HG02970 (cell line): ENCODE results near the gene GTPBP3.

ENCODE experiments used
- ATAC-seq: cut with Tn5 transposase; IDR thresholded peaks from one replicate; pipeline ENCODE4 v1.9.1; 2021; ENCODE audit warnings: mild to moderate bottlenecking, moderate library complexity, moderate number of reproducible peaks; ENCODE audit not compliant: unreplicated experiment, low FRiP score

GTPBP3 gene

DNA sequence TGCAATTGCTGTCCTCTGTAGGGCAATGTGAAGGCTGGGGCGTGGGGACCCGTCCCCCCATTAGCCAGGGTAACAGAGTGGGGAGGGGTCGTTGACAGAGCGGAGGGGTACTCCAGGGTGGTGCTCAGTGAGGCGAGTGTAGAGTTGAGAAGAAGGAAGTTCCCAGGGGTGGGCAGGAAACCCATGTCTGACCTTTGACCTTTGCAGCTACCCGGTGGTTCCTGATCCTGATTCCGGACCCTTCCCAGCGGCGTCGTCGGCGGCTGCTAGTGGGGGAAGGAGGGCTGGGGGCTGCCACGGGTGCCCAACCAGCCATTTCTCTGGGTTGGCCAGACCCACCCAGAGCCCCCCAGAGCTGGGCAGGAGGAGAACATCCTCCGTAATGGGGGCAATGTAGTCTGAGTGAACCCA lies 41.9 kb downstream of the GTPBP3 start:
- no peak for ATAC-seq

DNA sequence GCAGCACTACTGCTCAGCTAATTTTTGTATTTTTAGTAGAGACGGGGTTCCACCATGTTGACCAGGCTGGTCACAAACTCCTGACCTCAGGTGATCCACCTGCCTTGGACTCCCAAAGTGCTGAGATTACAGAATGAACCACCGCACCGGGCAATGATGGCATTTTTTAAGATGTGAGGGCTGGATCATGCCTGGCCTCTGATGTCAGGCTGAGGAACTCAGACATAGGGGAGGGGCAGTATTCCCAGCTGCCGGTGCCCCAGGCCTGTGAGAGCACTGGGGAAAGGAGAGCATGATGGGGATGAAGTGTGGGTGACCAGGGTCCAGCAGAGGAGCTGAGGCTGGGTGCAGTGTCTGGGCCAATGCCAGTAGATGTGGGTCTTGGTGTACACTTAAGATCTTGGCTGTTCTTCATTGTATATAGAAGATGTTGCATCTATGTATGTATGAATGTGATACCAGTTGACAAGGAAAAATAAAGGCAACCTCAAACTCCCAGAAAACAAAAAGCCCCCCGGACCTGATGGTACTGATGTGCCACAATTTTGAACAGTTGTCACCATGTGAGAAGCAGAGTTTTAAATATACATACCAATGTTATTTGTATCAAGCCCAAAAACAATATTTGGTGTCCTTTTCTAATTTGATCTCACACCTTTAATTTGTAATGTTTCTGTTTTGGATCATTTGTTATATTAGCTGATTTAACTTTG lies 43.2 kb downstream of the GTPBP3 start:
- ATAC-seq, result no peak

DNA sequence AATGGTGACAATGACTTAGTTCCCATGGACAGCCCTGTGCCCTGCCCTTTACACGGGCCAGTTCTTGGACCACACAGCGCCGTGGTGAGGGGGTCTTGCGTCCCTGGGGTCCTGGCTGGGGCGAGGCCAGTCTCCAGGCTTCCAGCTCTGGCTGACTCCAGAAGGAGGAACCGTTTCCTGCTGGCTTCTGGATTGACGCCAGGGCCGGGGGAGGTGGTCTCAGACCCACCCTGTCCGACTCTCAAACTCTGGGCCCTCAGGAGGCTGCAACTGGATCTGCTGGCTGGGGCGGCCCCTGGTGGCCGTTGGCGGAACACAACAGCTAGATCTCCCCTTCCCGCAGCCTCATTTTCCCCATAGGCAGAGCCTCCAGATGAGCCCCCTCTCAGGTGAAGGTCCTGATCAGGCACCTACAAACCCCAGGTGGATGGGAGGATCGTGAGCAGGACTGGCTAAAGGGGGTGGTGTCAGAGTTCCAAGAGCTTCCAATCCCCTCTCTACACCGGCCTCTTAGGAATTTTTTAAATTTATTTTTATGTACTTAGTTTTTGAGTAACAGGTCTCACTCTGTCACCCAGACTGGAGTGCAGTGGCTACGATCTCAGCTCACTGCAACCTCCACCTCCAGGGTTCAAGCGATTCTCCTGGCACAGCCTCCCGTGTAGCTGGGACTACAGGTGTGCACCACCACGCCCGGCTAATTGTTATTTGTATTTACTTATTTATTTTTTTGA lies 48.7 kb downstream of the GTPBP3 start:
- no peak for ATAC-seq

- no peak for ATAC-seq
Observed at GRCh38 chr19:17389288-17389687, 51.9 kb downstream of the GTPBP3 start.

DNA sequence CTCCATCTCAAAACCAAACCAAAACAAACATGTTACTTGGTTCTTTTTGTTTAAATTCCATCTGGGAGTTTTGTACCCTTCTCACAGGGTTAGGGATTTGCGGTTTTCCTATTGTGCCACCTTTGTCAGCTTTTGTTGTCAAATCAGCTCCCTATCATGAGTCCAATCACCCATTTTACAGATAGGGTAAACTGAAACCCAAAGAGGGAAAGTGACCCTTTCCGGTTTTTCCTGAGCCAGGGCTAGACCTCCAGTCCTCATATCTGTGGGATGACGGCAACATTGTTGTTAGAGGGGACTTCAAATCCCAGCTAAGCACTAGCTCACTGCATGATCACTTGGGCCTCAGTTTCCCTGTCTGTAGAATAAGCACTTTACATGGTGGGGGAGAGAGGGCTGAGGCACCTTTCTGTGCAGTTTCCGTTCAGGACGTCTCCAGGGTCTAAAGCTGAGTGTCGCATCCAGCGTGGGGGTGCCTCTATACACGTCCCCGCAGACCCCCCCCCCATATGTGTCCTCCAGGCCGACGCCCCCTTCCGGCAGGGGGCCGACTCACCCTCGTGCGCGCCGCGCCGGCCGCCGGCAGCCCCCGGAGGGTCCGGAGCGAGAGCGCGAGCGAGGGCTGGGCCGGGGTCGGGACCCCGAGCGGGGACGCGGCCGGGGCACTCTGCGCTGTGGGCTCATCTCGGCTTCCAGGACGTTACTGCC lies 52.8 kb downstream of the GTPBP3 start:
- no peak for ATAC-seq

- ATAC-seq, result peak; percentile 90
Observed at GRCh38 chr19:17390665-17391370, 53.5 kb downstream of the GTPBP3 start.

DNA sequence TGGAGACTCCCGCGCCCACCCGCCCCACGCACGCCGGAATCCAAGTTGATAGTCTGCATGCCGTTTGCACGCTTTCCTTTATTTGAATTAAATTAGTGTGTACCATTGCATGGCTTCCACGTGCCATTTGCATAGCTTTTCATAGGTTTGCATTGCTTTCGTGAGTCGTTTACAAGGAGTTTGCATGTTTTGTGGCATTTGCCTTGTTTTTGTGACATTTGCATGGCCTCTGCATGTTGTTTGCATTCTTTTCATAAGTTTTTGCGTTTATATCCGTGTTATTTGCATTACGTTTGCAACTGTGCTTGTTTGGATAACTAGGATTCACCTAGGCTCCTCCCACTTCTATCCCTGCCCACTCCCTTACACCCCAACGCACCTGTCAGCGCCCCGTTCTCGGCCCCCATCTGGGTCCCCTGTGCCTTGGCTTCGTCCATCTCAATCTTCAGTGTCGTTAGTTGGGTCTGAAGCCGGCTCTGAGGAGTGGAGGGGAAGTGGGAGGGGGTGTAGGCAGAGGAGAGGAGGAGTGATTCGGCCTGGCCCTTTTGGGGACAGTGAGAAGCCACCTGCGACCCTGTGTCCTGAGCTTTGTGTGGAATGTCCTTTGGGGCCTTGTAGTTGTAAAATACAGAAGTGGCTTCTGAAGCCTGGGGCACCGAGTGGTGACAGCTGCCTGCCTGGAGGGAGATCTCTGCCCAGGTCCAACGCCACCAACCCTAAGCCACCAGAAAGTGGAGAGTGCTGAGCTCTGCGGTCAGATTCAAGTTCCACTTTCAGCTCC lies 54.2 kb downstream of the GTPBP3 start:
- ATAC-seq, result no peak
